Hepatocyte (in vitro differentiated cells): Measurements from ENCODE around the gene OR2F2. TPM values are rescaled to one million over a fixed set of nuclear protein-coding genes. Genes with fewer than 3 reads are reported as not detected.

Experiments used
- DNase-seq: peaks from one replicate; pipeline ENCODE4 v3.0.0-alpha.2; 2016; ENCODE audit warnings: low spot score
- H2AFZ ChIP-seq: fragments of 200-600 bp; sonication (generic); 2 replicates; pipeline ENCODE4 v1.6.0; 2016; ENCODE audit warnings: antibody characterized with exemption, mild to moderate bottlenecking
- H3K27ac ChIP-seq: fragments of 200-600 bp; sonication (generic); 2 replicates; pipeline ENCODE4 v1.5.1; 2016; ENCODE audit warnings: mild to moderate bottlenecking
- H3K27me3 ChIP-seq: fragments of 200-600 bp; sonication (generic); 2 replicates; pipeline ENCODE4 v1.6.1; 2016
- H3K36me3 ChIP-seq: fragments of 200-600 bp; sonication (generic); replicated peaks from 2 replicates; pipeline ENCODE4 v1.5.1; 2016; ENCODE audit warnings: low read depth; ENCODE audit not compliant: insufficient read depth
- H3K4me1 ChIP-seq: fragments of 200-600 bp; sonication (generic); 2 replicates; pipeline ENCODE4 v1.5.1; 2016; ENCODE audit warnings: mild to moderate bottlenecking, moderate library complexity; ENCODE audit not compliant: insufficient read depth
- H3K4me2 ChIP-seq: fragments of 200-600 bp; sonication (generic); 2 replicates; pipeline ENCODE4 v1.6.0; 2016
- H3K4me3 ChIP-seq: fragments of 200-600 bp; sonication (generic); 2 replicates; pipeline ENCODE4 v1.5.1; 2016; ENCODE audit warnings: mild to moderate bottlenecking
- H3K79me2 ChIP-seq: fragments of 200-600 bp; sonication (generic); 2 replicates; pipeline ENCODE4 v1.6.0; 2017; ENCODE audit warnings: mild to moderate bottlenecking
- H3K9me2 ChIP-seq: fragments of 200-600 bp; sonication (generic); replicated peaks from 2 replicates; pipeline ENCODE4 v1.6.0; 2017; ENCODE audit warnings: mild to moderate bottlenecking; ENCODE audit not compliant: insufficient read depth
- H3K9me3 ChIP-seq: fragments of 200-600 bp; sonication (generic); 2 replicates; pipeline ENCODE4 v1.5.1; 2016; ENCODE audit warnings: low read depth, mild to moderate bottlenecking
- H4K20me1 ChIP-seq: fragments of 200-600 bp; sonication (generic); 2 replicates; pipeline ENCODE4 v1.6.0; 2016; ENCODE audit warnings: mild to moderate bottlenecking; ENCODE audit not compliant: insufficient read depth, poor library complexity, severe bottlenecking
- EZH2 ChIP-seq: fragments of 200-600 bp; sonication (generic); IDR thresholded peaks from 2 replicates; pipeline ENCODE4 v1.6.1; 2016; ENCODE audit warnings: antibody characterized with exemption, mild to moderate bottlenecking, borderline replicate concordance
- EZH2phosphoT487 ChIP-seq: fragments of 200-600 bp; sonication (generic); IDR thresholded peaks from one replicate; pipeline ENCODE4 v1.6.1; 2018; ENCODE audit warnings: antibody characterized with exemption, mild to moderate bottlenecking, low read depth, moderate library complexity; ENCODE audit not compliant: unreplicated experiment, severe bottlenecking
- WGBS: methylation state at CpG from one replicate; pipeline ENCODE4 v1.1.6; 2016; ENCODE audit warnings: low lambda C conversion rate; ENCODE audit errors: missing lambda C conversion rate; 5-methylcytosine and 5-hydroxymethylcytosine counted together
- polyA plus RNA-seq: library from polyadenylated mRNA; unstranded; fragments of >200 nt; fragmentation: Nextera tagmentation; extraction: Ambion mirVana; gene quantifications from 2 replicates; pipeline ENCODE4 v1.2.1, GENCODE V29; 2016
- total RNA-seq: library from RNA; depleted of rRNA; stranded (reverse); fragments of >200 nt; gene quantifications from 2 replicates; pipeline ENCODE4 v1.2.3, GENCODE V29; 2014
- TF ChIP-seq, protein P1 (sequence below): fragments of 200-600 bp; sonication (generic); IDR thresholded peaks from 2 replicates; pipeline ENCODE4 v1.5.1; 2016; ENCODE audit warnings: antibody characterized with exemption, mild to moderate bottlenecking; ENCODE audit not compliant: poor library complexity

The OR2F2 gene
- total and polyA plus RNA-seq, 2 experiments from 2014 or later, result not detected

DNA sequence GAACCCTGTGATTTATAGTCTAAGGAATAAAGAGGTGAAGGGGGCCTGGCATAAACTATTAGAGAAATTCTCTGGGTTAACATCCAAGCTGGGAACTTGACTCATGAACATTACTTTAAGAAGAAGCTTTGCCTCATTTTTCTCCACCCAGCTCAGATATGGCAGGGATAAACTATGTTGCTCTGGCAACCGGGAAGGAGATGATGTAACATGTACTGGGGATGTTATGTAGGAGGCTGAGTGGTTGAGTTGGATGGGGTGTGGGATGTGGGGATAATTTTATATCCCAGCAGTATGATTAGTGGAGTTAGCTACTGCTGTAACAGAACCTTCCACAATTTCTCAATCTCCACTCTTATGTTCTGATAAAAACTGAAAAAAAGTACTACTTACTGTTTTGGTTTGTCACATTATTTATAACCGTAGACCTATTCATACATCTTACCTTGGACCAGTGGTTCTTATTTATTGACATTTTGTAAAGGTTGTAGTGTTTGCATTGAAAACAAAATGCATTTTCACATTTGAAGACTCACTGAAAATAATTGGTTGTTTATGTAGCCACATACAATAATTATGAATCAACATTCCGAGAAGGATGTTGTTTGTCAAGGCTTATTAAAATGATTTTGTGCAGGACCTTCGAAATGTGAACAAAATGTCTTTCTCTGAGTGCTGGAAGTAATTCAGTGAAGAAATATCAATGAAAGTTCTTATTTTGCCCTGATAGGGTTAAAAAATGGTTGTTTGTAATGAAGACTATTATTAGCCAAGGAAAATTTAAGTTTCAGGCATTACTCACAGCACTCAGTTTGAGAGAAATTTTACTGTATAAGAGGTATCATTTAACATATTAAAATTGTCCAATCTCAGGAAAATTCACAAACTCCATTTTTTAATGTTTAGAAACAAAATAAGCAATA lies 1.3 kb downstream of the OR2F2 start:
- Histone ChIP-seq H2AFZ (no peak overlapping the region), H3K27ac (no peak overlapping the region), H3K9me3 (no peaks in the 10 kb centered on the region), H3K4me1 (no peaks in the 10 kb centered on the region), H3K4me3 (no peak overlapping the region), H4K20me1 (no peaks in the 10 kb centered on the region), H3K79me2 (no peaks in the 10 kb centered on the region), H3K27me3 (no peaks in the 10 kb centered on the region), H3K4me2 (no peak overlapping the region), H3K36me3 (no peaks in the 10 kb centered on the region), H3K9me2 (no peaks in the 10 kb centered on the region)
- 81% methylated on average over 4 of the region's 4 CpGs for WGBS
- peak; percentile 48 for DNase-seq
- TF ChIP-seq EZH2phosphoT487 (no peak), EZH2 (no peak)
- TF ChIP-seq, protein P1, sequence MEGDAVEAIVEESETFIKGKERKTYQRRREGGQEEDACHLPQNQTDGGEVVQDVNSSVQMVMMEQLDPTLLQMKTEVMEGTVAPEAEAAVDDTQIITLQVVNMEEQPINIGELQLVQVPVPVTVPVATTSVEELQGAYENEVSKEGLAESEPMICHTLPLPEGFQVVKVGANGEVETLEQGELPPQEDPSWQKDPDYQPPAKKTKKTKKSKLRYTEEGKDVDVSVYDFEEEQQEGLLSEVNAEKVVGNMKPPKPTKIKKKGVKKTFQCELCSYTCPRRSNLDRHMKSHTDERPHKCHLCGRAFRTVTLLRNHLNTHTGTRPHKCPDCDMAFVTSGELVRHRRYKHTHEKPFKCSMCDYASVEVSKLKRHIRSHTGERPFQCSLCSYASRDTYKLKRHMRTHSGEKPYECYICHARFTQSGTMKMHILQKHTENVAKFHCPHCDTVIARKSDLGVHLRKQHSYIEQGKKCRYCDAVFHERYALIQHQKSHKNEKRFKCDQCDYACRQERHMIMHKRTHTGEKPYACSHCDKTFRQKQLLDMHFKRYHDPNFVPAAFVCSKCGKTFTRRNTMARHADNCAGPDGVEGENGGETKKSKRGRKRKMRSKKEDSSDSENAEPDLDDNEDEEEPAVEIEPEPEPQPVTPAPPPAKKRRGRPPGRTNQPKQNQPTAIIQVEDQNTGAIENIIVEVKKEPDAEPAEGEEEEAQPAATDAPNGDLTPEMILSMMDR, result no peak

DNA sequence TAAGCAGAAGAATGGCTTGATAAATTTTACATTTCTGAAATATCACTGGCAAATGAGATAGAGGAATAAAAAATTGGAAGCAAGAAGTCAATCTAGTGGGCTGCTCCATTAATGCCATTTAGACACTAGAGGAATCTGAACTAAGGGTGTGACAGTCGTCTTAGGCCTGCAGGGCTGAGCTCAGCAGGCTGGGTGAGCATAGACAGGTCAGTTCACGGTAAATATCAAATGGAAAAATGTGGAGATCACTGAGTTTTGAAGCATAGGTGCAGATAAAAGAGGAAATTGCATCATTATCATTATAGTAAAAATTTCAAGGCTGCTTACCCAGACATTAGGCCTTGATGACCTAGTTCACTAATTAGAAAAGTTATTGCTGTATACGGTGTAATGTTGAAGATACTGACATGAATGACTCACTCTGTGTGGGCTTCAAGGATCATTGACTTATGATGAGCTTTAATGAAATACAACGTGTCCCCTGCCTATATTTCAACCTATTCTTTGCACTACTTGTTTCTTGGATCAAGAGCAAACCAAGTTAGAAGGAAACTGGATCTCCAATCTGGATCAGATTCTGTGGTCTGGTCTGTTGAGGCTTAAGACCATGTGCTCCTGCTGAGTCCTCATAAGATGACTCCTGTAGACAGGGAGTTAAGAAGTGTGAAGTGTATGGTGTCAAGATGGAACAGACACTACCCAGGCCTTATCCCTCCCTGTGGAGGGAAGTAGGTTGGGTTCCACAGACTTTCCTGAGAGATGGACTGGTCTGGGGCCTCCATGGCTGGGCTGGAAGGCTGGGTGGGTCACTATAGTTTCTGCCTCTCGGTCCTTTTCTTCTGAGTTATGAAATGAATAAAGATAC lies 3.6 kb downstream of the OR2F2 start:
- Histone ChIP-seq H3K27ac (no peak overlapping the region), H3K36me3 (no peaks in the 10 kb centered on the region), H3K9me2 (no peaks in the 10 kb centered on the region), H2AFZ (no peak overlapping the region), H3K4me1 (no peaks in the 10 kb centered on the region), H3K27me3 (no peaks in the 10 kb centered on the region), H3K4me3 (no peak overlapping the region), H3K79me2 (no peaks in the 10 kb centered on the region), H3K4me2 (no peak overlapping the region), H4K20me1 (no peaks in the 10 kb centered on the region), H3K9me3 (no peaks in the 10 kb centered on the region)
- WGBS, result 83% methylated on average over 5 of the region's 5 CpGs
- no peak for DNase-seq
- no peak for TF ChIP-seq EZH2phosphoT487
- no peak for TF ChIP-seq EZH2
- TF ChIP-seq, protein P1, result no peak

- TF ChIP-seq, protein P1, result no peak
- TF ChIP-seq EZH2, result no peak
- TF ChIP-seq EZH2phosphoT487, result no peak
- H3K9me3 ChIP-seq, result no peaks in the 10 kb centered on the region
- 92% methylated on average over 4 of the region's 4 CpGs for WGBS
- H3K27ac ChIP-seq, result no peak overlapping the region
- H3K4me2 ChIP-seq, result no peak overlapping the region
- H3K4me1 ChIP-seq, result no peaks in the 10 kb centered on the region
- H3K9me2 ChIP-seq, result no peaks in the 10 kb centered on the region
- DNase-seq, result no peak
- H4K20me1 ChIP-seq, result no peaks in the 10 kb centered on the region
- H3K36me3 ChIP-seq, result no peaks in the 10 kb centered on the region
- H3K4me3 ChIP-seq, result no peak overlapping the region
- H3K79me2 ChIP-seq, result no peaks in the 10 kb centered on the region
- H2AFZ ChIP-seq, result no peak overlapping the region
- H3K27me3 ChIP-seq, result no peaks in the 10 kb centered on the region
Observed at GRCh38 chr7:143945423-143945822, 10.4 kb downstream of the OR2F2 start.
